HepG2 (cell line): ENCODE measurements around the gene PGS1. TPM values are rescaled to one million over a fixed set of nuclear protein-coding genes. Genes with fewer than 3 reads are reported as not detected.

Source experiments
- ELF3 ChIP-seq: IDR thresholded peaks from 2 replicates; pipeline ENCODE4 v1.6.1; 2016; ENCODE audit warnings: missing genetic modification reagents, missing compliant biosample characterization
- GABPA ChIP-seq, 2 experiments: IDR thresholded peaks; 2 replicates each; pipeline ENCODE4 v1.6.1; 2011 to 2016; ENCODE audit warnings: low read depth in 2 of 2, low read length in 1 of 2, missing biosample characterization in 1 of 2, missing genetic modification characterization in 1 of 2
- HNRNPLL ChIP-seq: fragments of 200-400 bp; formaldehyde crosslinking; IDR thresholded peaks from 2 replicates; pipeline ENCODE4 v1.6.1; 2017; ENCODE audit warnings: mild to moderate bottlenecking, low read depth, low read length; ENCODE audit not compliant: poor library complexity, severe bottlenecking
- IRX3 ChIP-seq: sonication (generic); formaldehyde crosslinking; IDR thresholded peaks from 2 replicates; pipeline ENCODE4 v1.8.1; 2023; ENCODE audit warnings: mild to moderate bottlenecking, low read depth, missing genetic modification reagents, borderline replicate concordance
- NKX3-1 ChIP-seq: sonication (generic); formaldehyde crosslinking; IDR thresholded peaks from 2 replicates; pipeline ENCODE4 v1.5.0; 2020; ENCODE audit warnings: missing genetic modification reagents
- PAX8 ChIP-seq: sonication (generic); formaldehyde crosslinking; IDR thresholded peaks from 2 replicates; pipeline ENCODE4 v1.8.0; 2022; ENCODE audit warnings: mild to moderate bottlenecking, missing genetic modification reagents, borderline replicate concordance
- SMAD9 ChIP-seq: sonication (generic); formaldehyde crosslinking; IDR thresholded peaks from 2 replicates; pipeline ENCODE4 v1.5.1; 2020; ENCODE audit warnings: mild to moderate bottlenecking, missing genetic modification reagents
- TBP ChIP-seq: sonication (generic); formaldehyde crosslinking; IDR thresholded peaks from 2 replicates; pipeline ENCODE4 v1.5.0; 2020; ENCODE audit warnings: missing genetic modification reagents
- ZNF441 ChIP-seq: sonication (generic); formaldehyde crosslinking; IDR thresholded peaks from 2 replicates; pipeline ENCODE4 v1.7.0; 2021; ENCODE audit warnings: missing genetic modification reagents, borderline replicate concordance
- polyA plus RNA-seq, 8 experiments: library from polyadenylated mRNA; depleted of rRNA in 3 of 8; stranded (reverse) in 7 of 8; unstranded in 1 of 8; fragments of >200 nt; fragmentation: Illumina TruSeq in 4 of 8; extraction: Trizol in 4 of 8; gene quantifications; 2 replicates each; pipeline versions ENCODE4 v1.2.1 to v1.2.3, GENCODE V29; 2011 to 2016; ENCODE audit warnings: low read depth in 4 of 8, missing spikeins in 1 of 8, mixed read lengths in 1 of 8; ENCODE audit not compliant: insufficient read depth in 1 of 8
- total RNA-seq, 5 experiments: library from RNA; depleted of rRNA; stranded (reverse); fragments of >200 nt; fragmentation: Illumina TruSeq; extraction: Trizol; gene quantifications; 2 replicates each; pipeline ENCODE4 v1.2.3, GENCODE V29; 2016; ENCODE audit warnings: low read depth in 1 of 5
- TF ChIP-seq, protein P1 (sequence below): sonication (generic); formaldehyde crosslinking; IDR thresholded peaks from 2 replicates; pipeline ENCODE4 v1.4.0; 2020; ENCODE audit warnings: mild to moderate bottlenecking, missing genetic modification reagents, borderline replicate concordance
- TF ChIP-seq, protein P2 (sequence below): sonication (generic); formaldehyde crosslinking; IDR thresholded peaks from 2 replicates; pipeline ENCODE4 v1.8.1; 2022; ENCODE audit warnings: mild to moderate bottlenecking, missing genetic modification reagents
- TF ChIP-seq, protein P3 (sequence below): sonication (generic); formaldehyde crosslinking; IDR thresholded peaks from 2 replicates; pipeline ENCODE4 v1.5.0; 2020; ENCODE audit warnings: missing genetic modification reagents, mild to moderate bottlenecking, borderline replicate concordance
- TF ChIP-seq, protein P4 (sequence below): sonication (generic); formaldehyde crosslinking; IDR thresholded peaks from 2 replicates; pipeline ENCODE4 v1.4.0; 2020; ENCODE audit warnings: mild to moderate bottlenecking, missing genetic modification reagents
- TF ChIP-seq, protein P5 (sequence below): sonication (generic); formaldehyde crosslinking; IDR thresholded peaks from 2 replicates; pipeline ENCODE4 v1.4.0; 2020; ENCODE audit warnings: missing genetic modification reagents, mild to moderate bottlenecking, borderline replicate concordance

The PGS1 gene
- total and polyA plus RNA-seq, 2 of the 13 experiments (the other 11 are each of a cell fraction or from before 2014, with no cell fraction given): 25.9 to 31.5 TPM

DNA sequence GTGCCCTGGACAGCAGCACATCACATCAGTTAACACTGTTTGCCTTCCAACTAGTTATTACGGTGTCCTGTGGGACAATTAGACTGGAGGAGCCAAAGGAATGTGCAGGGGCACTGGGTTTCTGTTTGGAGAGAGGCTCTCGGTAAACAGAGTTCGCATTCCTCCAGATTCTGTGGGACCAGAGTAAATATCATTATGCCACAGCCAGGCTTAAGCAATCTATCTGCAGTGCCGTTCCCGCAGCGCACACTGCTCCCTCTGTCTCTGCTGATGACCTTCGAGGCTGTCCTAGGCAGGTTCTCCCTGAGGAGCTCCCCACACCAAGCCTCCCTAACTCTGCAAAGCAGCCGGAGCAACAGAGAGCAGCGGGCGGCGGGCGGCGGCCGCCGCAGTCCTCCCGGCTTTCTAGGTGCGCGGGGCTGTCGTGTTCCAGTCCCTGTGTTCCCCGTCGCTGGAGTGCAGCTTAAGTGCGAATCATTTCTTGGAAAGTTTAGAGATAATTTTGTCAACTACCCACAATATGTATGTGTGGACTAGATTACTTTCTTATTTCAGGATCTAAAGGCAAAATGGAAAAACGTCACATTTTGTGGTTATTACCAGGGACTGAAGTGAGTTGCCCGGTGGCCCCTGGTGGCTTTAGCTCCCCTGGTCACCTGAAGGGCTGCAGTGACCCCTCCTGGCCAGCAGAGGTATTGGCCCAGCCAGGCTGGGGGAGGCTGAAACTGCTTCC lies 43.3 kb downstream of the PGS1 start (continued):
- TF ChIP-seq, protein P1, sequence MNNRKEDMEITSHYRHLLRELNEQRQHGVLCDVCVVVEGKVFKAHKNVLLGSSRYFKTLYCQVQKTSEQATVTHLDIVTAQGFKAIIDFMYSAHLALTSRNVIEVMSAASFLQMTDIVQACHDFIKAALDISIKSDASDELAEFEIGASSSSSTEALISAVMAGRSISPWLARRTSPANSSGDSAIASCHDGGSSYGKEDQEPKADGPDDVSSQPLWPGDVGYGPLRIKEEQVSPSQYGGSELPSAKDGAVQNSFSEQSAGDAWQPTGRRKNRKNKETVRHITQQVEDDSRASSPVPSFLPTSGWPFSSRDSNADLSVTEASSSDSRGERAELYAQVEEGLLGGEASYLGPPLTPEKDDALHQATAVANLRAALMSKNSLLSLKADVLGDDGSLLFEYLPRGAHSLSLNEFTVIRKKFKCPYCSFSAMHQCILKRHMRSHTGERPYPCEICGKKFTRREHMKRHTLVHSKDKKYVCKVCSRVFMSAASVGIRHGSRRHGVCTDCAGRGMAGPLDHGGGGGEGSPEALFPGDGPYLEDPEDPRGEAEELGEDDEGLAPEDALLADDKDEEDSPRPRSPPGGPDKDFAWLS (CRISPR knock-in tag): no peak; the same call in 1 of the 2 replicates
- TF ChIP-seq ZNF441 (no peak), SMAD9 (CRISPR knock-in tag) (no peak), ELF3 (CRISPR knock-in tag) (peak; percentile 77), NKX3-1 (peak; percentile 91), GABPA (IDR thresholded peaks at IDR 0.05; ENCODE audit: low read depth, low read length) (no peak), GABPA (CRISPR knock-in tag; IDR thresholded peaks at IDR 0.05; ENCODE audit: low read depth) (no peak), IRX3 (CRISPR knock-in tag) (no peak), PAX8 (CRISPR knock-in tag) (0 out of 2 replicates have a peak, but pooled peaks have one; percentile 49), TBP (CRISPR knock-in tag) (no peak), HNRNPLL (peak; percentile 75)
- TF ChIP-seq, protein P2, sequence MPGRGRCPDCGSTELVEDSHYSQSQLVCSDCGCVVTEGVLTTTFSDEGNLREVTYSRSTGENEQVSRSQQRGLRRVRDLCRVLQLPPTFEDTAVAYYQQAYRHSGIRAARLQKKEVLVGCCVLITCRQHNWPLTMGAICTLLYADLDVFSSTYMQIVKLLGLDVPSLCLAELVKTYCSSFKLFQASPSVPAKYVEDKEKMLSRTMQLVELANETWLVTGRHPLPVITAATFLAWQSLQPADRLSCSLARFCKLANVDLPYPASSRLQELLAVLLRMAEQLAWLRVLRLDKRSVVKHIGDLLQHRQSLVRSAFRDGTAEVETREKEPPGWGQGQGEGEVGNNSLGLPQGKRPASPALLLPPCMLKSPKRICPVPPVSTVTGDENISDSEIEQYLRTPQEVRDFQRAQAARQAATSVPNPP (CRISPR knock-in tag): peak; percentile 96
- TF ChIP-seq, protein P3, sequence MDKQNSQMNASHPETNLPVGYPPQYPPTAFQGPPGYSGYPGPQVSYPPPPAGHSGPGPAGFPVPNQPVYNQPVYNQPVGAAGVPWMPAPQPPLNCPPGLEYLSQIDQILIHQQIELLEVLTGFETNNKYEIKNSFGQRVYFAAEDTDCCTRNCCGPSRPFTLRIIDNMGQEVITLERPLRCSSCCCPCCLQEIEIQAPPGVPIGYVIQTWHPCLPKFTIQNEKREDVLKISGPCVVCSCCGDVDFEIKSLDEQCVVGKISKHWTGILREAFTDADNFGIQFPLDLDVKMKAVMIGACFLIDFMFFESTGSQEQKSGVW (CRISPR knock-in tag): no peak
- TF ChIP-seq, protein P4, sequence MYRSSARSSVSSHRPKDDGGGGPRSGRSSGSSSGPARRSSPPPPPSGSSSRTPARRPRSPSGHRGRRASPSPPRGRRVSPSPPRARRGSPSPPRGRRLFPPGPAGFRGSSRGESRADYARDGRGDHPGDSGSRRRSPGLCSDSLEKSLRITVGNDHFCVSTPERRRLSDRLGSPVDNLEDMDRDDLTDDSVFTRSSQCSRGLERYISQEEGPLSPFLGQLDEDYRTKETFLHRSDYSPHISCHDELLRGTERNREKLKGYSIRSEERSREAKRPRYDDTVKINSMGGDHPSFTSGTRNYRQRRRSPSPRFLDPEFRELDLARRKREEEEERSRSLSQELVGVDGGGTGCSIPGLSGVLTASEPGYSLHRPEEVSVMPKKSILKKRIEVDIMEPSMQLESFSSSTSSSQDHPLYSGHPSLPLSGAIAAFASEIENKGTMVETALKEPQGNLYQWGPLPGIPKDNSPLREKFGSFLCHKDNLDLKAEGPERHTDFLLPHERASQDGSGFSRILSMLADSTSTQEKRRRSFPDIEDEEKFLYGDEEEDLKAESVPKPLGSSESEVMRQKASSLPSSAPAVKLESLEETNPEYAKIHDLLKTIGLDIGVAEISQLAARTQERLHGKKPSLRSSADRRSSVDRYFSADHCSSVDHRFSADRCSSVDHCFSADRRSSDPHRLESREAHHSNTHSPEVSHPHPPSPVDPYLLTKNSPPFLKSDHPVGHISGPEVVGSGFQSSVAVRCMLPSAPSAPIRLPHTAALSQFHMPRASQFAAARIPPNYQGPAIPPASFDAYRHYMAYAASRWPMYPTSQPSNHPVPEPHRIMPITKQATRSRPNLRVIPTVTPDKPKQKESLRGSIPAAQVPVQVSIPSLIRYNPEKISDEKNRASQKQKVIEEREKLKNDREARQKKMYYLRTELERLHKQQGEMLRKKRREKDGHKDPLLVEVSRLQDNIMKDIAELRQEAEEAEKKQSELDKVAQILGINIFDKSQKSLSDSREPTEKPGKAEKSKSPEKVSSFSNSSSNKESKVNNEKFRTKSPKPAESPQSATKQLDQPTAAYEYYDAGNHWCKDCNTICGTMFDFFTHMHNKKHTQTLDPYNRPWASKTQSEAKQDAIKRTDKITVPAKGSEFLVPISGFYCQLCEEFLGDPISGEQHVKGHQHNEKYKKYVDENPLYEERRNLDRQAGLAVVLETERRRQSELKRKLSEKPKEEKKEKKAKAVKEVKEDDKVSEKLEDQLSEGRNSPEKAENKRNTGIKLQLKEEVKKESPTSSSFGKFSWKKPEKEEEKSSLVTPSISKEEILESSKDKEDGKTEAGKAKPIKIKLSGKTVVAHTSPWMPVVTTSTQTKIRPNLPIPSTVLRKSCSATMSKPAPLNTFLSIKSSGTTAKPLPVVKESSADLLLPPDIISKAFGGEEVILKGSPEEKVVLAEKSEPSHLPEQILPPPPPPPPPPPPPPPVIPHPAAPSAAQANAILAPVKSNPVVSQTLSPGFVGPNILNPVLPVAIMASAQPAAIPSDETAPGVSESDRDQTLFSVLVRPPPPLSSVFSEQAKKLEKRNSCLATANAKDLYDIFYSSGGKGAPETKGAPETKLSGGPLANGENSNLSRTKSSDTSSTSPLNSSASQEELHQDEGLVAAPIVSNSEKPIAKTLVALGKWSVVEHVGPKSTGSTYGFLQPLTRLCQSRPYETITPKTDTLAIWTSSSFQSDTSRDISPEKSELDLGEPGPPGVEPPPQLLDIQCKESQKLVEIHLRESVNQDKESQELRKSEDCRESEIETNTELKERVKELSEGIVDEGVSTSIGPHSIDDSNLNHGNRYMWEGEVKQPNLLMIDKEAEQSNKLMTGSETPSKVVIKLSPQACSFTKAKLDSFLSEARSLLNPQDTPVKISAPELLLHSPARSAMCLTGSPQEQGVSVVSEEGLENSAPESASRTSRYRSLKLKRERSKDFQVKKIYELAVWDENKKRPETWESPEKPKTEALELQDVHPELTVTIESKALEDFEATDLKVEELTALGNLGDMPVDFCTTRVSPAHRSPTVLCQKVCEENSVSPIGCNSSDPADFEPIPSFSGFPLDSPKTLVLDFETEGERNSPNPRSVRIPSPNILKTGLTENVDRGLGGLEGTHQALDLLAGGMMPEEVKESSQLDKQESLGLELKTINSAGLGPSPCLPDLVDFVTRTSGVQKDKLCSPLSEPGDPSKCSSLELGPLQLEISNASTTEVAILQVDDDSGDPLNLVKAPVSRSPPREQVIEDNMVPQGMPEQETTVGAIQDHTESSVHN (CRISPR knock-in tag): peak; percentile 89; the same call in 1 of the 2 replicates
- TF ChIP-seq, protein P5, sequence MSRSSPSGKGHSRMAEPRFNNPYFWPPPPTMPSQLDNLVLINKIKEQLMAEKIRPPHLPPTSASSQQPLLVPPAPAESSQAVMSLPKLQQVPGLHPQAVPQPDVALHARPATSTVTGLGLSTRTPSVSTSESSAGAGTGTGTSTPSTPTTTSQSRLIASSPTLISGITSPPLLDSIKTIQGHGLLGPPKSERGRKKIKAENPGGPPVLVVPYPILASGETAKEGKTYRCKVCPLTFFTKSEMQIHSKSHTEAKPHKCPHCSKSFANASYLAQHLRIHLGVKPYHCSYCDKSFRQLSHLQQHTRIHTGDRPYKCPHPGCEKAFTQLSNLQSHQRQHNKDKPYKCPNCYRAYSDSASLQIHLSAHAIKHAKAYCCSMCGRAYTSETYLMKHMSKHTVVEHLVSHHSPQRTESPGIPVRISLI: peak; percentile 86
